Mammary epithelial cell (primary cell): ENCODE measurements around the gene EYS.

Source experiments
- EZH2 ChIP-seq: IDR thresholded peaks from 2 replicates; pipeline ENCODE4 v1.6.1; 2012; ENCODE audit warnings: low read length, inconsistent platforms, borderline replicate concordance
- TF ChIP-seq, protein P1 (sequence below), 2 donors: IDR thresholded peaks in 1 of 2; conservative IDR thresholded peaks in 1 of 2; 2 replicates each; pipeline ENCODE4 v1.5.1; 2011 to 2012; ENCODE audit warnings: inconsistent platforms in 2 of 2, low read length in 2 of 2, mild to moderate bottlenecking in 2 of 2, control low read depth in 1 of 2, low read depth in 1 of 2; ENCODE audit not compliant: insufficient read depth in 1 of 2; ENCODE audit errors: extremely low read depth in 1 of 2

DNA sequence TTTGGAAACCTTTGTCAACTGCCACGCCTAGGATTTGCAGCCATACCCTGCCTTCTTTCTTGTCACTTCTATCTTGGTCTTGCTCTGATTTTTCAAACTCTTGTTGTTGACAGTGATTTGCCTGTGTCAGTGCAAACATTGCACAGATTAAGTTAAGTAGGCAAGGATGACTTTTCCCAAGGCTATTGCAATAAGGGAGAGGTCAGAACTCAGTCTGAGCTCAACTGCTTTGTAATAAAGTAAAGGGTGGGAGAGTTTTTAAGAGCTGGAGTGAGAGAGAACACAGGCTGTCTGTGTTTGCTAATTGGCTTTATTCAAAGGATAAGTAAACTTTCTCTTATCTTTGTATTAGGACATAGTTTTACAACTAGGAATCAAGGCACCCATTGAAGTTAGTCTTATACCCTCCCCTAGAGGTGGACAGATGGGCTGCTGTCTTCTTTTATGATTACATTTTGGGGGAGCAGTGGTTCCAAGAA, 1622.8 kb downstream of the EYS start:
- TF ChIP-seq, protein P1, sequence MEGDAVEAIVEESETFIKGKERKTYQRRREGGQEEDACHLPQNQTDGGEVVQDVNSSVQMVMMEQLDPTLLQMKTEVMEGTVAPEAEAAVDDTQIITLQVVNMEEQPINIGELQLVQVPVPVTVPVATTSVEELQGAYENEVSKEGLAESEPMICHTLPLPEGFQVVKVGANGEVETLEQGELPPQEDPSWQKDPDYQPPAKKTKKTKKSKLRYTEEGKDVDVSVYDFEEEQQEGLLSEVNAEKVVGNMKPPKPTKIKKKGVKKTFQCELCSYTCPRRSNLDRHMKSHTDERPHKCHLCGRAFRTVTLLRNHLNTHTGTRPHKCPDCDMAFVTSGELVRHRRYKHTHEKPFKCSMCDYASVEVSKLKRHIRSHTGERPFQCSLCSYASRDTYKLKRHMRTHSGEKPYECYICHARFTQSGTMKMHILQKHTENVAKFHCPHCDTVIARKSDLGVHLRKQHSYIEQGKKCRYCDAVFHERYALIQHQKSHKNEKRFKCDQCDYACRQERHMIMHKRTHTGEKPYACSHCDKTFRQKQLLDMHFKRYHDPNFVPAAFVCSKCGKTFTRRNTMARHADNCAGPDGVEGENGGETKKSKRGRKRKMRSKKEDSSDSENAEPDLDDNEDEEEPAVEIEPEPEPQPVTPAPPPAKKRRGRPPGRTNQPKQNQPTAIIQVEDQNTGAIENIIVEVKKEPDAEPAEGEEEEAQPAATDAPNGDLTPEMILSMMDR (conservative IDR thresholded peaks at IDR 0.05 in 1 of 2, IDR thresholded peaks at IDR 0.05 in 1 of 2; ENCODE audit: extremely low read depth in 1 of 2, insufficient read depth in 1 of 2, low read depth in 1 of 2, low read length in 2 of 2), result no peak
- TF ChIP-seq EZH2, result no peak
